Osteoblast (primary cell): ENCODE results near the gene ACBD4. TPM values are rescaled to one million over a fixed set of nuclear protein-coding genes. Genes with fewer than 3 reads are reported as not detected.
A peak's percentile ranks its signal among the peaks of the same experiment; 100 is the strongest.

ENCODE experiments used
- DNase-seq: peaks from one replicate; pipeline ENCODE4 v3.0.0; 2011; ENCODE audit warnings: low spot score, mixed read lengths; ENCODE audit not compliant: insufficient read length; ENCODE audit errors: missing footprints
- H2AFZ ChIP-seq: 2 replicates; pipeline ENCODE4 v1.6.0; 2011; ENCODE audit warnings: mild to moderate bottlenecking, low read length
- H3K27ac ChIP-seq: 2 replicates; pipeline ENCODE4 v1.5.1; 2011; ENCODE audit warnings: mild to moderate bottlenecking, low read depth, low read length, moderate library complexity
- H3K27me3 ChIP-seq: 2 replicates; pipeline ENCODE4 v1.6.0; 2012; ENCODE audit warnings: mild to moderate bottlenecking, control low read depth, inconsistent platforms, low read length, moderate library complexity; ENCODE audit not compliant: insufficient read depth
- H3K36me3 ChIP-seq: 2 replicates; pipeline ENCODE4 v1.5.1; 2011; ENCODE audit warnings: mild to moderate bottlenecking, low read length, control low read depth, moderate library complexity; ENCODE audit not compliant: insufficient read depth
- H3K4me1 ChIP-seq: 2 replicates; pipeline ENCODE4 v1.5.1; 2011; ENCODE audit warnings: mild to moderate bottlenecking, low read length, control low read depth, moderate library complexity; ENCODE audit not compliant: insufficient read depth
- H3K4me2 ChIP-seq: 2 replicates; pipeline ENCODE4 v1.6.0; 2011; ENCODE audit warnings: mild to moderate bottlenecking, low read length; ENCODE audit not compliant: insufficient read depth
- H3K4me3 ChIP-seq: fragments of 200-600 bp; sonication (generic); 3 replicates; pipeline ENCODE4 v1.5.1; 2012; ENCODE audit warnings: mild to moderate bottlenecking, low read length, inconsistent platforms; ENCODE audit not compliant: insufficient read depth
- H3K79me2 ChIP-seq: 2 replicates; pipeline ENCODE4 v1.6.0; 2012; ENCODE audit warnings: mild to moderate bottlenecking, low read length, control low read depth, inconsistent platforms; ENCODE audit not compliant: insufficient read depth
- H3K9me3 ChIP-seq: 2 replicates; pipeline ENCODE4 v1.5.1; 2011; ENCODE audit warnings: low read depth, low read length, control low read depth
- H4K20me1 ChIP-seq: 2 replicates; pipeline ENCODE4 v1.6.0; 2012; ENCODE audit warnings: mild to moderate bottlenecking, low read length, control low read depth; ENCODE audit not compliant: insufficient read depth
- CTCF ChIP-seq: IDR thresholded peaks from 2 replicates; pipeline ENCODE4 v1.5.1; 2011; ENCODE audit warnings: mild to moderate bottlenecking, low read depth, low read length, moderate library complexity; ENCODE audit errors: extremely low read depth
- total RNA-seq: library from RNA; depleted of rRNA; stranded (reverse); fragments of >200 nt; gene quantifications from 2 replicates; pipeline ENCODE4 v1.2.3, GENCODE V29; 2012

Gene ACBD4
- total RNA-seq, 1 donor, result 4.7 TPM

GRCh38 chr17:45149037-45149668 is 13.7 kb downstream of the ACBD4 start:
- H3K79me2 ChIP-seq, result peaks cover 39% of the 10 kb centered on the region
- TF ChIP-seq CTCF, result peak; percentile 79
- no peaks in the 10 kb centered on the region for H3K36me3 ChIP-seq
- peak overlapping the region; percentile 88 for H3K27ac ChIP-seq
- H2AFZ ChIP-seq, result no peak overlapping the region
- peaks cover 25% of the 10 kb centered on the region for H4K20me1 ChIP-seq
- DNase-seq, result peak; percentile 95
- H3K27me3 ChIP-seq, result no peaks in the 10 kb centered on the region
- H3K9me3 ChIP-seq, result no peaks in the 10 kb centered on the region
- peaks cover 29% of the 10 kb centered on the region for H3K4me1 ChIP-seq
- peak overlapping the region; percentile 77 for H3K4me3 ChIP-seq
- peak overlapping the region; percentile 83 for H3K4me2 ChIP-seq

- H3K9me3 ChIP-seq, result no peaks in the 10 kb centered on the region
- H4K20me1 ChIP-seq, result peaks cover 25% of the 10 kb centered on the region
- peak overlapping the region; percentile 88 for H3K27ac ChIP-seq
- no peak overlapping the region for H2AFZ ChIP-seq
- H3K4me1 ChIP-seq, result peaks cover 23% of the 10 kb centered on the region
- H3K4me3 ChIP-seq, result peak overlapping the region; percentile 77
- H3K27me3 ChIP-seq, result no peaks in the 10 kb centered on the region
- peak; percentile 79 for DNase-seq
- peak overlapping the region; percentile 83 for H3K4me2 ChIP-seq
- H3K79me2 ChIP-seq, result peaks cover 39% of the 10 kb centered on the region
- no peak for TF ChIP-seq CTCF
- H3K36me3 ChIP-seq, result no peaks in the 10 kb centered on the region
These were observed 14.5 kb downstream of the ACBD4 start for GRCh38 chr17:45149669-45150664.

GRCh38 chr17:45150911-45151809 is 15.7 kb downstream of the ACBD4 start:
- Histone ChIP-seq H3K9me3 (no peaks in the 10 kb centered on the region), H2AFZ (no peak overlapping the region), H3K4me3 (peak overlapping the region; percentile 77), H4K20me1 (peaks cover 25% of the 10 kb centered on the region), H3K79me2 (peaks cover 51% of the 10 kb centered on the region), H3K4me1 (peaks cover 18% of the 10 kb centered on the region), H3K27ac (peak overlapping the region; percentile 88), H3K36me3 (no peaks in the 10 kb centered on the region), H3K27me3 (no peaks in the 10 kb centered on the region), H3K4me2 (peak overlapping the region; percentile 83)
- TF ChIP-seq CTCF, result no peak
- DNase-seq, result no peak
